Measurements from ENCODE around the gene PARVG.
"Not testable (repeated sequence)": the region's sequence is repeated elsewhere in the genome, so short reads cannot be mapped to it uniquely, and the experiment has no call there.

PARVG gene

GRCh38 chr22:44213489-44214043 lies 32.8 kb downstream of the PARVG start:
- DNase-seq (ENCODE audit: low read depth): no peak

GRCh38 chr22:44214187-44214586 lies 33.5 kb downstream of the PARVG start:
- no peak for DNase-seq (ENCODE audit: low read depth)

- no peak for DNase-seq (ENCODE audit: low read depth)
Measured at GRCh38 chr22:44214764-44215163, 34.0 kb downstream of the PARVG start.

GRCh38 chr22:44215287-44215686 lies 34.6 kb downstream of the PARVG start:
- DNase-seq (ENCODE audit: low read depth): no peak

GRCh38 chr22:44217346-44217745 lies 36.6 kb downstream of the PARVG start:
- DNase-seq (ENCODE audit: low read depth): no peak

DNA sequence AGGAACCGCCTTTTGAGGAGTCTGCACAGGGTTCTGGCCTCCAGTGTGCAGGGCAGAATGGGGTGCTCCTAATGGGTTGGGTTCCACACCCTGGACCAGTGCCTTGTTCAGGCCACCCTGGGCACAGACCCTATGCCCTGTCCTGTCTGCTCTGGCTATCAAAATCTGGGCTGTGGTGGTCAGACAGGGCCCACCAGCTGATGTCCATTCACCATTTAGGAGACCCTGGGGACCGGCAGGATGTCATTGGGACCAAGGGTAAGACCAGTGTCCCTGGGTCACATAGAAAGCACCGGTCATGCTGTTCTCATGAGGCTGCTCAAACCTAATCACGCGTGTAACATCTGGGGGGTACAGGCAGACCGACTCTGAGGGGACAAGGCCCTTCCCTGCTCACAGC lies 37.3 kb downstream of the PARVG start:
- DNase-seq (ENCODE audit: low read depth): no peak

DNA sequence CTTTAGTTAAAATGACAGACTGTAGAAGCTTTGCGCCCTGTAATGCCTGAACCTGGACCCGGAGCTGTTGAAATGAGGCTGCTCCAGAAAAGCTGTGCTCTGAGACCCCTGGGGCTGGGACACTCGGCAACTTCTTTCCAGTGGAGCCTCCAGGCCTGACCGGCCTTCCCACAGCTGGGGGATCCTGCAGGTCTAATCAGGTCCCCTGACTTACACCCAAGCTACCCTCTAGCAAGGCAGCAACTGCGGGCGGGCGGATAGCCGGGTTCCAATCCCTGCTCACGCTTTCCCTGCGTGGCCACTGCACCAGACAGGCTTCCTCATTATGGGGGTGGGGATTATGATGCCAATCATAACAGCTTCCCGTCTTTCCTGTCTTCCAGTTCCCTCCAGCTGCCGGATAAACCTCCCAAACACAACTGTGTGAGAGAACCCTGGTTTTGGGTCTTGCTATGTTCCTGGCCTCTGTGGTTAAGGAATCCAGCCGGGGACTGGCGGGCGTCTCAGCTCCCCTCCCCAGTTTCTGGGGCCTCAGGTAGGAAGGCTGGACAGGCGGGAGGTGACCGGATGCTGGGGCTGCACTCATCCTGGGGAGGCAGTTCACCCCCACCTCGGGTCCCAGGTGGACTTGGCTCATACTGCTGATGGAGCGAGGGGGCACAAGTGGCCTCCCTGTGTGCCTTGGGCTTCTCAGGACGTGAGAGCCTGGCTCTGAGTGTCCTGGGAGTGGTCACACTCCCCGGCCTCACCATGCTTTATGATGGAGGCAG lies 38.6 kb downstream of the PARVG start:
- DNase-seq (ENCODE audit: low read depth): no peak

GRCh38 chr22:44220727-44221680 lies 40.3 kb downstream of the PARVG start:
- DNase-seq (ENCODE audit: low read depth): no peak

DNA sequence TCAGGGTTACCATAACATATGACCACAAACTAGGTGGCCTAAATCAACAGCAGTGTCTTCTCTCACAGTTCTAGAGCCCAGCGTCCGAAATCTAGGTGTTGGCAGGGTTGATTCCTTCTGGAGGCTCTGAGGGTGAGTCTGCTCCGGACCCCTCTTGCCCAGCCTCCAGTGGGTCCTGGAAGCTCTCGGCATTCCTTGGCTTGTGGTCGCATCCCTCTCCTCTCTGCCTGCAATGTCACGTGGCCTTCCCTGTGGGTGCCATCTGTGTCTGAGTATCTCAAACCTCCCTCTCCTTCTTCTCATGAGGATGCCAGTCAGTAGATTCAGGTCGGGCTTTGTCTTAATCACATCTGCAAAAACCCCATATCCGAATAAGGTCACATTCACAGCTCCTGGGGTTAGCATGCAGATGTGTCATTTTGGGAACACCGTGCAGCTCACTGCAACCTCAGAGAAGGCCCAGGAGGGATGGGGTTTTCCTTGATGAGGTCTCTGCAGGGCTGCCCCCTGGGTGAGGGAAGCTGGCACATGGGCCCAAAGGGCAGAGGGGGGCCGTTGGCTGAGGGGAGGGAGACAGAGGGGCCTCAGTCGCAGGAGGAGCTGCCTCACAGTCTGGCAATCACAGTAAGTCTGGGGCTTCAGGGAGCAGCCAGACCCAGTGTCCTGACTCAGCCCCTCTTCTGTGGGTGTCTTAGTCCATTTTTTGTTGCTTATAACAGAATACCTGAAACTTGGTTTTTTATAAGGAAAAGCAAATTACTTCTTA lies 41.2 kb downstream of the PARVG start:
- no peak for DNase-seq (ENCODE audit: low read depth)

GRCh38 chr22:44224166-44224565 lies 43.4 kb downstream of the PARVG start:
- DNase-seq (ENCODE audit: low read depth): no peak

DNA sequence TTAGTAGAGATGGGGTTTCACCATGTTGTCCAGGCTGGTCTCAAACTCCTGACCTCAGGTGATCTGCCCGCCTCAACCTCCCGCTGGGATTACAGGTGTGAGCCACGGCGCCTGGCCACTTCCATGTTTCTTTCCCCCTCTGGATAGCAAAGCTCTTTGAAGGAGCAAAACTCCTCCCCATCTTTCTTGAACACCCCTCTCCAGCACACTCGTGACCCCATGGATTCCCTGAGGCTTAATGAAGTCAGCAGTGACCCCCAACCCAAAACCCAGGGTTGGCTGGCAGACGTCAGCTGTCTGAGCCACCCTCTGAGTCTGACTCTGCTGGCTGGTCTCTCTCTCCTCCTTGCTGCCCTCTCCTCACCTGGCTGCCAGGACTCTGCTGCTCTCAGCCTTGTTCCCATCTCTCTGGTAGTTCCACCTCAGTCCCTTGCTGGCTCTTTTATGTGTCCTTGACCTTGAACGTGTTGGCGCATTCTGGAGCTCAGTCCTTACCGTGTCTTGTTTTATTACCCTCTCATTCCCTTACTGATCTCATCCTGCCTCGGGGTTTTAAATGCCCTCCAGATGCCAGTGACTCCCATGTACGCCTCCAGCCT lies 44.5 kb downstream of the PARVG start:
- no peak for DNase-seq (ENCODE audit: low read depth)

- no peak for DNase-seq (ENCODE audit: low read depth)
Measured at GRCh38 chr22:44225812-44226211, 45.1 kb downstream of the PARVG start.

DNA sequence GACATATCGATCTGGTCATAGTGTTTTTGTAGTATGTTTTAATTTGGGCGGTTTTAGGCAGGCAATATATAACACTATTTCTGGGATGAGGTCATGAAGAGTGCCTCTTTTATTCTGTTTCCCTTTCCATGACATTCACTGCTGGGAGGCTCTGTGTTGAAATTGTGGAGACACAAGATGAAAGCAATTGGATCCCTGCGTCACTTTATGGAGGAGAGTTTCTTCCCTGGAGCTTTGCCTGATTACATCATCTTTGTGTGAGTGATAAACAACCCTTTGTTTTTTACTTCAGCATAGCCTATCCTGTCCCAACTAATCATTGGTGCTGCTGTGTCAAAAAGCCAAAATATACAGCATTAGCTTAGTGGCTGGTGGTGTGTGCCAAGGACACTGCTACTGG lies 48.6 kb downstream of the PARVG start:
- DNase-seq (ENCODE audit: low read depth): no peak

- no peak for DNase-seq (ENCODE audit: low read depth)
Measured at GRCh38 chr22:44229809-44230208, 49.1 kb downstream of the PARVG start.

GRCh38 chr22:44231233-44231632 lies 50.5 kb downstream of the PARVG start:
- no peak for DNase-seq (ENCODE audit: low read depth)

DNA sequence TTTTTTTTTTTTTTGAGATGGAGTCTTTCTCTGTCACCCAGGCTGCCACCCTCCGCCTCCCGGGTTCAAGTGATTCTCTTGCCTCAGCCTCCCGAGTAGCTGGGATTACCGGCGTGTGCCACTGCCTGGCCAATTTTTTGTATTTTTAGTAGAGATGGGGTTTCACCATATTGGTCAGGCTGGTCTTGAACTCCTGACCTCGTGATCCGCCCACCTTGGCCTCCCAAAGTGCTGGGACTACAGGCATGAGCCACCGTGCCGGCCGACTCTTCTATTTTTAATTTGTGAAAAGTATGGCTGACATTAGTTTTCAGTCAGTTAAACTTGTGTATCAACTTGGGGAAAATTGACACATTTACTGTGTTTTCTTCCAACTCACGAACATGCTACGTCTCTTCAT lies 53.6 kb downstream of the PARVG start:
- DNase-seq (ENCODE audit: low read depth): not testable (repeated sequence)

- no peak for DNase-seq (ENCODE audit: low read depth)
Measured at GRCh38 chr22:44237290-44237689, 56.6 kb downstream of the PARVG start.

DNA sequence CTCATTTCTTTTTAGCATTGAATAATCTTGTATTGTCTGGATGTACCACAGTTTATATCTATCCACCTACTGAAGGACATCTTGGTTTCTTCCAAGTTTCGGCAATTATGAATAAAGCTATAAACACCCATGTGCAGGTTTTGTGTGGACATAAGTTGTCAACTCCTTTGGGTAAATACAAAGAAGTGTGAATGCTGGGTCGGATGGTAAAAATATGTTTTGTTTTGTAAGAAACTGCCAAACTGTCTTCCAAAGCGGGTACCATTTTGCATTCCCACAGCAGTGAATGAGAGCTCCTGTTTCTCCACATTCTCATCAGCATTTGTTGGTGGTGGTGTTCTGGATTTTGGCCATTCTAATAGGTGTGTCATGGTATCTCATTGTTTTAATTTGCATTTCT lies 60.4 kb downstream of the PARVG start:
- not testable (repeated sequence) for DNase-seq (ENCODE audit: low read depth)

GRCh38 chr22:44242946-44243724 lies 62.4 kb downstream of the PARVG start:
- no peak for DNase-seq (ENCODE audit: low read depth)

DNA sequence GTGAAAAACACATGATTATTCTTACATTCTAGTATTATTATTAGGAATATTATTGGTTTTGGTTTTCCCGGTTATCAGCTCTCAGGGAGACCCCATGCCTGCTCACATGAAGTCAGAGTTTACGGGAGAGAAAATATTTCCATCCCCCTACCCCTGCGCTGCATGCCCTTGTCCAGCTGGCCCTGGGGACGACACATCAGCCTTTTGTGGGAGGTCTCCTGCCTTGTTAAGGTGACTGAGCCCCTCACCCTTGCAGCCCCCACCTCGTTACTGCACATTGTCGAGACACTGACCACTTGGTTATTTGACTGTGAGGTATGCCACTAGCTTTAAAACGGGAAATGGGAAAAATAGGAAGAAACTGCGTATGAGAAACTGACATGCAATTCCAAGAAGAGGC lies 63.0 kb downstream of the PARVG start:
- DNase-seq (ENCODE audit: low read depth): no peak

DNA sequence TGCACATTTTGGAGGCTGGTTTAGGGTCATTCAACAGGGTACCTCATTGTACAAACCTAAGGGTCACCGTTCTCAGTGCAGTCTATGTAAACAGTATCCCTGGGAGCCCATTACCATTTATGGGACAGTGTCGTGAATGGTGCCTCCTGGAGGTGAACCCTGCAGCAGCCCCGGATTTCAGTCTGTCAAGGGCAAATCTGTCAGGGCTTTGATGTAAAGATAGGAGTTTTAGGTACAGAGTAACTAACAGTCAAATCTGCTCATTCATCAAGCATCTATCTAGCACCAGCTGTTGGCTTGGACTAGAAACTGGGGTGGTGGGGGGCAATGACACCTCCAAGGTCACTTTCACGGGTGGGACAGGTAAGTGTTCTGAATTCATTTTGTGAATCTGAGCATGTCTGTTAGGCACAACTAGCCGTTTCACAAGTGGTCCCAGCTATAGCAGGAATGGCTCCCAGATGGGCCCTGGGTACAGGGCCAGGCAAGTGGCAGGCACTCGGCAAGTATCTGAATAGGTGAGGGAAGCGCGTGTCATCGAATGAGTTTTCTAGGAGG lies 63.6 kb downstream of the PARVG start:
- DNase-seq (ENCODE audit: low read depth): no peak
